ENCODE data around the gene COQ4.

Gene COQ4

DNA sequence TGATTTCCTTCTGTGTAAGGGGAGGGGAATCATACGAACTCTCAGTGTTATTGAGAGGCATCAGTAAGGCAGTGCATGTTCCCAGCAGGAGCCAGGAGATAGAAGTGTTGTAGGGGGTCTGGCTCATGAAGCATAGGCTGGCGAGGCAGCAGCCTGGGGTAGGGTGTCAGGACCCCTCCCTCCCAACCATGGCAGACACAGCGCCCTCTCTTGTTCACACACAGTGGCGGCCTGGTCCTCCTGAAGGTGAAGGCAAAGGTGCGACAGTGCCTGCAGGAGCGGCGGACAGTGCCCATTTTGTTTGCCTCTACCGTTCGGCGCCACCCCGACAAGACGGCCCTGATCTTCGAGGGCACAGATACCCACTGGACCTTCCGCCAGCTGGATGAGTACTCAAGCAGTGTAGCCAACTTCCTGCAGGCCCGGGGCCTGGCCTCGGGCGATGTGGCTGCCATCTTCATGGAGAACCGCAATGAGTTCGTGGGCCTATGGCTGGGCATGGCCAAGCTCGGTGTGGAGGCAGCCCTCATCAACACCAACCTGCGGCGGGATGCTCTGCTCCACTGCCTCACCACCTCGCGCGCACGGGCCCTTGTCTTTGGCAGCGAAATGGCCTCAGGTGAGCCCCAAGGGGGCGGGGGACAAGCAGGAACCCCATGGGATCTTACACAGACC lies 22.4 kb downstream of the COQ4 start:
- no peak for DNase-seq (ENCODE audit: extremely low read depth, low read depth)
- TF ChIP-seq, protein P1, sequence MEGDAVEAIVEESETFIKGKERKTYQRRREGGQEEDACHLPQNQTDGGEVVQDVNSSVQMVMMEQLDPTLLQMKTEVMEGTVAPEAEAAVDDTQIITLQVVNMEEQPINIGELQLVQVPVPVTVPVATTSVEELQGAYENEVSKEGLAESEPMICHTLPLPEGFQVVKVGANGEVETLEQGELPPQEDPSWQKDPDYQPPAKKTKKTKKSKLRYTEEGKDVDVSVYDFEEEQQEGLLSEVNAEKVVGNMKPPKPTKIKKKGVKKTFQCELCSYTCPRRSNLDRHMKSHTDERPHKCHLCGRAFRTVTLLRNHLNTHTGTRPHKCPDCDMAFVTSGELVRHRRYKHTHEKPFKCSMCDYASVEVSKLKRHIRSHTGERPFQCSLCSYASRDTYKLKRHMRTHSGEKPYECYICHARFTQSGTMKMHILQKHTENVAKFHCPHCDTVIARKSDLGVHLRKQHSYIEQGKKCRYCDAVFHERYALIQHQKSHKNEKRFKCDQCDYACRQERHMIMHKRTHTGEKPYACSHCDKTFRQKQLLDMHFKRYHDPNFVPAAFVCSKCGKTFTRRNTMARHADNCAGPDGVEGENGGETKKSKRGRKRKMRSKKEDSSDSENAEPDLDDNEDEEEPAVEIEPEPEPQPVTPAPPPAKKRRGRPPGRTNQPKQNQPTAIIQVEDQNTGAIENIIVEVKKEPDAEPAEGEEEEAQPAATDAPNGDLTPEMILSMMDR (IDR thresholded peaks at IDR 0.05; ENCODE audit: low read depth, low read length): no peak

DNA sequence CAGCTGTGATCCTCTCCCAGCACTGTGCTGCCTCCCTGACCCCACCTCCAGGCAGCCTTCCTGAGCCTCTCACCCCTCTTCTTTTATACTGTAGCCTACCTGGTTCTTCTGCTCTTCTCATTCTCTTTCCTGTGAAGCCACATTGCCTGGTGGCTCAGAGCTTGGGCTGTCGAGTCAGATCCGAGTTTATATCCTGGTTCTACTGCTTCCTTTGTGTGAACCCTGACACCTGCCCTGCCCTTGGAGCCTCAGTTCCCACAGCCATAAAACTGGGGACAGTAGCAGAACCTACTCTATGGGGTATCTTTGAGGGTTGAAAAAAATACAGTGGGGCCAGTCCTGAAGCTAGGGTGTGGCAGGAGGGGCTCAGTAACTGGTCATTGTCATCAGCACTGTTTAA lies 26.5 kb downstream of the COQ4 start:
- DNase-seq (ENCODE audit: extremely low read depth, low read depth): no peak
- TF ChIP-seq, protein P1 (IDR thresholded peaks at IDR 0.05; ENCODE audit: low read depth, low read length): no peak

DNA sequence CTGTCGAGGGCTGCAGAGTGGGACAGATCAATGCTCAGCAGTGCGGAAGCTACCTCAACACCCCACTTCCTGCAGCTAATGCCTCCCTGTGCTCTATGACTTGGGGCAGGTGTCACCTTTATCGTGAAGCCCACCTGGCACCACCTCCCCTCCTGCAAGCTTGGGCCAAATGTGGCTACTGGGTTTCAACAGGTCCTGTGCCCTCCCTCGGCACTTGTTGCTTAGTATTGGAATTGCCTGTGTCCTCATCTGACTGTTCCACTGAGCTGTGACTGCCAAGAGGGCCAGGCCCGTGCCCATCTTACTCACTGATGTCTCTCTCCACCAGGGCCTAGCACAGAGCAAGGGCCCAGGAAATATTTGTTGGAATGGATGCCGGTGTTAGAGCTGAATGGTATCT lies 27.1 kb downstream of the COQ4 start:
- DNase-seq (ENCODE audit: extremely low read depth, low read depth): no peak
- TF ChIP-seq, protein P1 (IDR thresholded peaks at IDR 0.05; ENCODE audit: low read depth, low read length): no peak

DNA sequence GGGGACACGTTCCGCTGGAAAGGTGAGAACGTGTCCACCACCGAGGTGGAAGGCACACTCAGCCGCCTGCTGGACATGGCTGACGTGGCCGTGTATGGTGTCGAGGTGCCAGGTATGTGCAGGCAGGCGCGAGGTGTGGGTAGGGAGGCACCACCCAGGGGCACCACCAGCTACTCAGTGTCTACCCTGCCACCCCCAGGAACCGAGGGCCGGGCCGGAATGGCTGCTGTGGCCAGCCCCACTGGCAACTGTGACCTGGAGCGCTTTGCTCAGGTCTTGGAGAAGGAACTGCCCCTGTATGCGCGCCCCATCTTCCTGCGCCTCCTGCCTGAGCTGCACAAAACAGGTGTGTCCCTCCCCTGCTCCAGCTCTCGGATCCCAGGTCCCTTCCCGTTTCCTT lies 32.8 kb downstream of the COQ4 start:
- no peak for DNase-seq (ENCODE audit: extremely low read depth, low read depth)
- TF ChIP-seq, protein P1 (IDR thresholded peaks at IDR 0.05; ENCODE audit: low read depth, low read length): no peak

DNA sequence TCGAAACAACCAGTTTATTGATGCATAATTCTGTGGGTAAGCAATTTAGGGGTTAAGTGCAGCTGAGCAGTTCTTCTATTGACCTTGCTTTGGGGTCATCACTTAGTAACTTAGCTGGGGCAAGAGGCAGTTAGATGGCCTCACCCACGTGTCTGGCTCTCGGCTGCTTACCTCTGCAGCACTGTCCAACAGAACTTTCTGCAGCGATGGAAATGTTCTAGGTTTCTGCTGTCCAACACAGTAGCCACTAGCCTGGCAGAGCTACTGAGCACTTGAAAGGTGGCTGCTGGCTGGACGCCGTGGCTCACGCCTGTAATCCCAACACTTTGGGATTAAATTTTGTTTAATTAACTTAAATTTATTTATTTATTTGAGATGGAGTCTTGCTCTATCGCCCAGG lies 35.5 kb downstream of the COQ4 start:
- DNase-seq (ENCODE audit: extremely low read depth, low read depth): no peak
- TF ChIP-seq, protein P1 (IDR thresholded peaks at IDR 0.05; ENCODE audit: low read depth, low read length): no peak

DNA sequence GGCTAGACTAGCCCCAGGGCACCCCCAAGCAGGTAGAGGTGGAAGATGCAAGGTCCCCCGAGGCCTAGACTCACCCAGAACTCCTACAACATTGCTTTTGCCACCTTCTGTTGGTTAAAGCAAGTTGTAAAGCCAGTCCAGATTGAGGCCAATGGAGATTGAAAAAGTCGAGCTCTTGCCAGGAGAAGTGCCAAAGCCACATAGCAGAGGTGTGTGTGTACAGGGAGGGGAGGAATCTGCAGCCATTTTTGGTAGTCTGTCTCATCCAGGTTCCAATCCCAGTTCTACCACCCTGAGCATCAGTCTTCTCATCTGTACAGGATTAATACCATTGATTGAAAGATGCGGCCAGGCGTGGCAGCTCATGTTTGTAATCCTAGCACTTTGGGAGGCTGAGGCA lies 36.2 kb downstream of the COQ4 start:
- DNase-seq (ENCODE audit: extremely low read depth, low read depth): no peak
- TF ChIP-seq, protein P1 (IDR thresholded peaks at IDR 0.05; ENCODE audit: low read depth, low read length): no peak

DNA sequence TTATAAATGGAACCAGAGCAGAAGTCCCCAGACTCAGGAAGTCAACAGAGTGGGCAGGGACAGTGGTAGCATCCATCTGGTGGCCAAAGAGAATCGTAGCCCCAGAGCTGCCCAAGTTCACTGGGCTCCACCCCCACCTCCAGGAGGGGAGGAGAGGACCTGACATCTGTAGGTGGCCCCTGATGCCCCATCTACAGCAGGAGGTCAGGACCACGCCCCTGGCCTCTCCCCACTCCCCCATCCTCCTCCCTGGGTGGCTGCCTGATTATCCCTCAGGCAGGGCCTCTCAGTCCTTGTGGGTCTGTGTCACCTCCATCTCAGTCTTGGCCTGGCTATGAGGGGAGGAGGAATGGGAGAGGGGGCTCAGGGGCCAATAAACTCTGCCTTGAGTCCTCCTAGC lies 38.2 kb downstream of the COQ4 start:
- TF ChIP-seq, protein P1 (IDR thresholded peaks at IDR 0.05; ENCODE audit: low read depth, low read length): no peak
- DNase-seq (ENCODE audit: extremely low read depth, low read depth): no peak
